ENCODE data around the gene PARP3. TPM values are rescaled to one million over a fixed set of nuclear protein-coding genes. Genes with fewer than 3 reads are reported as not detected.

The PARP3 gene
- total RNA-seq, 1 donor from 2014 or later, result 4.6 TPM

DNA sequence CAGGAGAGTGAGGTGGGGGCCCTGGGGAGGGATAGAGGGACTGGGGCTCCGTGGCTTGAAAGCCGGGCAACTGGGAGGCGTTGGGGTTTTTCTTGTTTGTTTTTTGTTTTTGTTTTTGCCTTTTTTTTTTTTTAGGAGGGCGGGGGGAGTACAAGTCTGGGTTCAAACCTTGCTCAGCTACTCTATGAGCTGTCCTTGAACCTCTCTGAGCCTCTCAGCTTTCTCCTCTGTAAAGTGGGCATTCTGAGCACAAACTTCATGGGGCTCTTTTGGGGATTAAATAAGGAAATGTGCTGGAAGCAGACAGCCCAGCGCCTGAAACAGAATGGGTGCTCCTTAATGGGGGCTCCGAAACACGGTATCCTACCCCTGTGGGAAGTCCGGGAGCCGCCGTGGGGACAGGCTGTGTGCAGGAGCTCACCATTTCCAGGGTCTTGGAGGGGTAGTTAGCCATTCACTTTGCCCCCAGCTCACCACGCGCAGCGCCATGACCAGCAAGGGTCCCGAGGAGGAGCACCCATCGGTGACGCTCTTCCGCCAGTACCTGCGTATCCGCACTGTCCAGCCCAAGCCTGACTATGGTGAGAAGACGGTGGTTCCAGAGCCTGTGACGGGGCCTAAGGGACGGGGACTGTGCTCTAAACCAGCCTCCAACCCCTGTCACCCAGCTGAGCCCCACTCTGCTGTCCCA, 41.6 kb downstream of the PARP3 start:
- H3K27ac Mint-ChIP-seq (ENCODE audit: unreplicated experiment), result peak overlapping the region; percentile 97
- H3K4me3 Mint-ChIP-seq, result peak overlapping the region; percentile 88
- peaks cover 2% of the 10 kb centered on the region for H3K36me3 Mint-ChIP-seq (ENCODE audit: low read depth)
- no peak for TF ChIP-seq CTCF (conservative IDR thresholded peaks at IDR 0.05)
- H3K4me1 Mint-ChIP-seq, result peaks cover 28% of the 10 kb centered on the region
- no peak for DNase-seq (ENCODE audit: low read depth, low spot score)
- H3K9me3 Mint-ChIP-seq, result no peaks in the 10 kb centered on the region
- H3K27me3 Mint-ChIP-seq (ENCODE audit: low read depth), result peaks cover 2% of the 10 kb centered on the region

DNA sequence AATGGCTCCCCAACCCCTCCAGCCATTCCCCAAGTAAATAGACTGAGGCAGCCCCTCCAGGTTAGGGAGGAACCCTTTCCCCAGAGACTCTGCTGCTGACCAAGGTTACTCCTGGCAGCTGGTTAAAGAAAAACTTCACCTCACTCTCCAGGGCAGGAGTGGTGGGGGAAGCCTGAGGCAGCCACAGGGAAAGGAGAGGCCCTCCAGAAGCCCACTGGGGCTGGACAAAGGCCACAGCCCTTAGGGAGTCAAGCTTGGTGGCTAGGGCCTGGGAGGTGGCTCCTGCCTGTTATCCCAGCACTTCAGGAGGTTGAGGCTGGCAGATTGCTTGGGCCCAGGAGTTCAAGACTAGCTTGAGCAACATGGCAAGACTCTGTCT, 42.1 kb downstream of the PARP3 start:
- no peak for TF ChIP-seq CTCF (conservative IDR thresholded peaks at IDR 0.05)
- H3K36me3 Mint-ChIP-seq (ENCODE audit: low read depth), result peaks cover 2% of the 10 kb centered on the region
- H3K4me3 Mint-ChIP-seq, result peak overlapping the region; percentile 88
- no peaks in the 10 kb centered on the region for H3K9me3 Mint-ChIP-seq
- H3K4me1 Mint-ChIP-seq, result peaks cover 34% of the 10 kb centered on the region
- no peak for DNase-seq (ENCODE audit: low read depth, low spot score)
- H3K27ac Mint-ChIP-seq (ENCODE audit: unreplicated experiment), result no peak overlapping the region
- H3K27me3 Mint-ChIP-seq (ENCODE audit: low read depth), result peaks cover 8% of the 10 kb centered on the region

DNA sequence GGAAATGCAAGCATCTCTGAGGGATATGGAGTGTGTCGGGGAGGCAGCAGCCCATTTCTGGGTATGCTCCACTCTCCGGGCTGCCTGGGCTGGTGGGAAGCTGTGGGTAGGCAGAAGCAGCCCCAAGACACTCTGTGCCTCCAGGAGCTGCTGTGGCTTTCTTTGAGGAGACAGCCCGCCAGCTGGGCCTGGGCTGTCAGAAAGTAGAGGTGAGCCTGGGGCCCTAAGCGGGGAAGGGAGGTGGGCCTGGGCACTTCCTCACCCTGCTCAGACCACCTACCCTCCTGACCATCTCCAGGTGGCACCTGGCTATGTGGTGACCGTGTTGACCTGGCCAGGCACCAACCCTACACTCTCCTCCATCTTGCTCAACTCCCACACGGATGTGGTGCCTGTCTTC, 42.9 kb downstream of the PARP3 start:
- H3K4me3 Mint-ChIP-seq, result peak overlapping the region; percentile 79
- no peaks in the 10 kb centered on the region for H3K9me3 Mint-ChIP-seq
- H3K27me3 Mint-ChIP-seq (ENCODE audit: low read depth), result peaks cover 9% of the 10 kb centered on the region
- H3K36me3 Mint-ChIP-seq (ENCODE audit: low read depth), result peaks cover 2% of the 10 kb centered on the region
- peaks cover 35% of the 10 kb centered on the region for H3K4me1 Mint-ChIP-seq
- no peak overlapping the region for H3K27ac Mint-ChIP-seq (ENCODE audit: unreplicated experiment)
- no peak for DNase-seq (ENCODE audit: low read depth, low spot score)
- no peak for TF ChIP-seq CTCF (conservative IDR thresholded peaks at IDR 0.05)

DNA sequence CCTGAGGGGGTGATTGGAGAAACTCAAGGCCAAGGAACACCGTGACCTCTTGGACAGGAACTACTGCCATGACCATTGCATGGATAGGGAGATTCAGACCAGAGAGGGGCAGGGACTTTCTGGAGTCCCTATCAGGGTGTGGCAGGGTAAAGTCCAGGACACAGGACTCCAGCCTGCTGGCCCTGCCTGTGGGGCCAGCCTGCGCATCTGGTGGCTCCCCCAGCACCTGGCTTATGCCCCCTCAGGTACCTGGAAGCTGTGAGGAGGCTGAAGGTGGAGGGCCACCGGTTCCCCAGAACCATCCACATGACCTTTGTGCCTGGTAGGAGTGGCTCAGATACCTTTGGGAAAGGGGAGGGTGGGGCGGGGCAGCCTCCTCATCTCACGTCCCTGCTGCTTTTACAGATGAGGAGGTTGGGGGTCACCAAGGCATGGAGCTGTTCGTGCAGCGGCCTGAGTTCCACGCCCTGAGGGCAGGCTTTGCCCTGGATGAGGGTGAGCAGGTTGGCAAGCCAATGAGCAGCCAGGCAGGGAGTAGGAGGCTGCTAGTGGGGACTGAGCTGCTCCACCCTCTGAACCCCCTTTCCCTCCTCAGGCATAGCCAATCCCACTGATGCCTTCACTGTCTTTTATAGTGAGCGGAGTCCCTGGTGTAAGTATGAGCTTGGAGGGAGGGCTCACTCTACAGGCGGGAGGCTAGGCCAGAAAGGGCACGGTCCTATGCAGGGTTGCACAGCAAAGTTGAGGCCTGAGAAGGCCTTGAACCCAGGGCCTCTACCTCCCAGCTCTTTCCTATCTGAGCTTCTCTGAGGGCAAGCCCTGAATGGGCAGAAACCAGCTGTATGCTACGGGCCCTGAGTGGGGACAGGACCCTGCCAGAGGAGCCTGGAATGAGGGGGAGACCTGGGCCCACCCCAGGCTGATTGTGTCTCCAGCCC, 44.1 kb downstream of the PARP3 start:
- no peak for TF ChIP-seq CTCF (conservative IDR thresholded peaks at IDR 0.05)
- Mint-ChIP-seq H3K9me3 (peaks cover 2% of the 10 kb centered on the region), H3K4me1 (peaks cover 37% of the 10 kb centered on the region), H3K36me3 (ENCODE audit: low read depth) (peaks cover 6% of the 10 kb centered on the region), H3K4me3 (peak overlapping the region; percentile 19), H3K27ac (ENCODE audit: unreplicated experiment) (no peak overlapping the region), H3K27me3 (ENCODE audit: low read depth) (peaks cover 13% of the 10 kb centered on the region)
- DNase-seq (ENCODE audit: low read depth, low spot score), result no peak

DNA sequence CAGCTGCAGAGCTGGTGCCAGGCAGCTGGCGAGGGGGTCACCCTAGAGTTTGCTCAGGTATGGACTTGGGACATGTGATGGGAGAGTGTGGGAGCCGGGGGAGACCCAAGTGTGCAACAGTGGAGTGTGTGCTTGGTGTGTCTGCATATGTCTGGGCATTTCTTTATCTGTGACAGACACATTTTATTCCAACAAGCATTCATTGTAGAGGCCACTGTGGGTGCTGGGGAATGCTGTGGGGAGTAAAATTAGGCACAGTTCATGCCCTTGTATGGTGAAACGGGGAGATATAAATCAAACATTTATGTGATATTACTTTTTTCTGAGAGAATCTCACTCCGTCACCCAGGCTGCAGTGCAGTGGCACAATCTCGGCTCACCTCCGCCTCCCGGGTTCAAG, 45.4 kb downstream of the PARP3 start:
- Mint-ChIP-seq H3K4me3 (peak overlapping the region; percentile 84), H3K4me1 (peaks cover 39% of the 10 kb centered on the region), H3K36me3 (ENCODE audit: low read depth) (peaks cover 14% of the 10 kb centered on the region), H3K27ac (ENCODE audit: unreplicated experiment) (no peak overlapping the region), H3K9me3 (peaks cover 2% of the 10 kb centered on the region), H3K27me3 (ENCODE audit: low read depth) (peaks cover 14% of the 10 kb centered on the region)
- TF ChIP-seq CTCF (conservative IDR thresholded peaks at IDR 0.05), result no peak
- no peak for DNase-seq (ENCODE audit: low read depth, low spot score)

All from neural crest cell (in vitro differentiated cells).